Naive thymus-derived CD4-positive, alpha-beta T cell (primary cell): ENCODE measurements around the gene HHATL. TPM values are rescaled to one million over a fixed set of nuclear protein-coding genes. Genes with fewer than 3 reads are reported as not detected.

Experiments
- ATAC-seq: fragments of 150-1000 bp; cut with Tn5 transposase; 2 replicates; pipeline ENCODE4 v1.10.0; 2021; ENCODE audit warnings: mild to moderate bottlenecking, moderate library complexity
- CTCF ChIA-PET: fragments of 350-600 bp; sonication (Branson Sonifier 250); formaldehyde crosslinking; loops from one replicate; lab custom pipeline; 2021; ENCODE audit warnings: antibody characterized with exemption; lab: Charles Lee
- POLR2A ChIA-PET: fragments of 350-600 bp; sonication (Branson Sonifier 250); formaldehyde crosslinking; loops from one replicate; lab custom pipeline; 2021; ENCODE audit warnings: antibody characterized with exemption, inconsistent platforms; lab: Charles Lee
- DNase-seq, 9 donors: peaks; one replicate each; pipeline versions ENCODE4 v3.0.0 to v3.0.0-alpha.2; 2020 to 2022; ENCODE audit warnings: mixed read lengths in 1 of 9
- H3K27ac ChIP-seq: one replicate; pipeline ENCODE4 v1.7.0; 2013; ENCODE audit warnings: mild to moderate bottlenecking, low read depth, low read length, moderate library complexity
- H3K27me3 ChIP-seq, 2 donors: one replicate each; pipeline ENCODE4 v1.7.0; 2013; ENCODE audit warnings: low read length in 2 of 2, mild to moderate bottlenecking in 2 of 2, moderate library complexity in 2 of 2; ENCODE audit not compliant: control insufficient read depth in 2 of 2, insufficient read depth in 2 of 2
- H3K36me3 ChIP-seq, 3 experiments: 1 replicate in 2 of 3; 2 replicates in 1 of 3; pipeline ENCODE4 v1.7.0; 2013; ENCODE audit warnings: low read length in 3 of 3, mild to moderate bottlenecking in 3 of 3, moderate library complexity in 1 of 3; ENCODE audit not compliant: insufficient read depth in 3 of 3, control insufficient read depth in 2 of 3
- H3K4me1 ChIP-seq, 2 donors: one replicate each; pipeline ENCODE4 v1.7.0; 2013; ENCODE audit warnings: low read length in 2 of 2, mild to moderate bottlenecking in 2 of 2, moderate library complexity in 1 of 2; ENCODE audit not compliant: control insufficient read depth in 2 of 2, insufficient read depth in 2 of 2
- H3K4me3 ChIP-seq: 2 replicates; pipeline ENCODE4 v1.7.0; 2013; ENCODE audit warnings: mild to moderate bottlenecking, low read length
- H3K9me3 ChIP-seq, 3 experiments: 1 replicate in 2 of 3; 2 replicates in 1 of 3; pipeline ENCODE4 v1.7.0; 2013; ENCODE audit warnings: low read length in 3 of 3; ENCODE audit not compliant: control insufficient read depth in 2 of 3
- H3K27ac Mint-ChIP-seq, 9 donors: one replicate each; pipeline ENCODE4 v1.8.0; 2020 to 2022; ENCODE audit warnings: mixed read lengths in 9 of 9, mild to moderate bottlenecking in 8 of 9, moderate library complexity in 5 of 9, inconsistent platforms in 2 of 9
- H3K27me3 Mint-ChIP-seq, 5 donors: one replicate each; pipeline ENCODE4 v1.8.0; 2021 to 2022; ENCODE audit warnings: mixed read lengths in 5 of 5, mild to moderate bottlenecking in 1 of 5
- H3K36me3 Mint-ChIP-seq, 5 donors: one replicate each; pipeline ENCODE4 v1.8.0; 2020 to 2022; ENCODE audit warnings: mixed read lengths in 5 of 5, mild to moderate bottlenecking in 3 of 5, inconsistent platforms in 1 of 5
- H3K4me1 Mint-ChIP-seq, 7 donors: one replicate each; pipeline ENCODE4 v1.8.0; 2020 to 2022; ENCODE audit warnings: mixed read lengths in 7 of 7, mild to moderate bottlenecking in 3 of 7, inconsistent platforms in 1 of 7
- H3K4me3 Mint-ChIP-seq, 10 donors: one replicate each; pipeline ENCODE4 v1.8.0; 2020 to 2022; ENCODE audit warnings: mild to moderate bottlenecking in 10 of 10, mixed read lengths in 10 of 10, moderate library complexity in 6 of 10, inconsistent platforms in 2 of 10
- H3K9me3 Mint-ChIP-seq, 11 donors: one replicate each; pipeline ENCODE4 v1.8.0; 2020 to 2022; ENCODE audit warnings: mixed read lengths in 11 of 11, mild to moderate bottlenecking in 4 of 11, inconsistent platforms in 1 of 11, moderate library complexity in 1 of 11
- intact Hi-C, 2 donors: fragments of 100-400 bp; cut with micrococcal nuclease; formaldehyde crosslinking; loops; one replicate each; pipeline ENCODE4 v1.15.1; 2023
- polyA plus RNA-seq, 2 donors: library from polyadenylated mRNA; unstranded; fragments of 300-500 nt; fragmentation: Illumina TruSeq; gene quantifications; one replicate each; pipeline ENCODE4 v1.2.3, GENCODE V29; 2021
- total RNA-seq, 6 experiments: library from RNA in 5 of 6; stranded (reverse) in 5 of 6; gene quantifications; 1 replicate in 5 of 6; 2 replicates in 1 of 6; pipeline ENCODE4 v1.2.3 and lab custom pipeline; 2021 to 2026

The HHATL gene
- total and polyA plus RNA-seq, 7 experiments from 2014 or later, result not detected

GRCh38 chr3:42710323-42711021 lies 7.9 kb upstream of the HHATL start:
- Mint-ChIP-seq H3K4me1 (no peaks in the 10 kb centered on the region), H3K9me3 (no peaks in the 10 kb centered on the region), H3K27me3 (peaks cover 0 to 6% (median 0%) of the 10 kb centered on the region in 5 donors), H3K36me3 (peaks cover 0 to 3% (median 0%) of the 10 kb centered on the region in 5 donors), H3K4me3 (no peak overlapping the region), H3K27ac (no peak overlapping the region)
- H3K9me3 ChIP-seq, result no peaks in the 10 kb centered on the region
- POLR2A ChIA-PET, result no interaction called here
- H3K36me3 ChIP-seq, result no peaks in the 10 kb centered on the region
- intact Hi-C loops, result no loop called here
- H3K4me1 ChIP-seq, result no peaks in the 10 kb centered on the region
- ATAC-seq (no peak), DNase-seq (no peak)
- CTCF ChIA-PET, result no interaction called here
- no peaks in the 10 kb centered on the region for H3K27me3 ChIP-seq
- no peak overlapping the region for H3K4me3 ChIP-seq
- H3K27ac ChIP-seq, result no peak overlapping the region

DNA sequence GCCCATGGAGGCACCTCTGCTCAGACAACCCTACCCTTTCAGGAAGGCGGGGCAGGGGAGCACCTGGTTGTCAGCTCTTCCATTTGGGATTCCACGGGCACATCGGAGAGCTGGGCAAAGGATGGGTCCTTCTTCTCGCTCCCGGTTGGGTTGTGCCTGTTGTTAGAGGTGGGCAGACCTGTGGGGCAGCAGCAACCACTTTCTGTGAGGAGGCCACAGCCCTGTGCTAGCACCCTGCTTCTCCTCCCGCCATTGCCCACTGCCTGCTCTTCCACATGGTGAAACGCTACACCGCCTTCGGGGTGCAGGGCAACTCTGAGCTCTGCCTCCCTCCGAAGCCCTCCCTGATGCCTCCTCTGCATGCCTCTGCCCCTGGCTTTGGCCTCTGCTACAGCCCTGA lies 7.0 kb upstream of the HHATL start:
- H3K36me3 Mint-ChIP-seq, result peaks cover 0 to 3% (median 0%) of the 10 kb centered on the region in 5 donors
- Histone ChIP-seq H3K36me3 (no peaks in the 10 kb centered on the region), H3K27ac (no peak overlapping the region), H3K9me3 (no peaks in the 10 kb centered on the region), H3K4me1 (no peaks in the 10 kb centered on the region), H3K4me3 (no peak overlapping the region), H3K27me3 (no peaks in the 10 kb centered on the region)
- ChIA-PET POLR2A (no interaction called here), CTCF (no interaction called here)
- H3K4me3 Mint-ChIP-seq, result no peak overlapping the region
- no peak for DNase-seq
- peaks cover 0 to 6% (median 0%) of the 10 kb centered on the region in 5 donors for H3K27me3 Mint-ChIP-seq
- no peaks in the 10 kb centered on the region for H3K4me1 Mint-ChIP-seq
- intact Hi-C loops, result no loop called here
- no peaks in the 10 kb centered on the region for H3K9me3 Mint-ChIP-seq
- no peak overlapping the region for H3K27ac Mint-ChIP-seq
- ATAC-seq, result no peak

DNA sequence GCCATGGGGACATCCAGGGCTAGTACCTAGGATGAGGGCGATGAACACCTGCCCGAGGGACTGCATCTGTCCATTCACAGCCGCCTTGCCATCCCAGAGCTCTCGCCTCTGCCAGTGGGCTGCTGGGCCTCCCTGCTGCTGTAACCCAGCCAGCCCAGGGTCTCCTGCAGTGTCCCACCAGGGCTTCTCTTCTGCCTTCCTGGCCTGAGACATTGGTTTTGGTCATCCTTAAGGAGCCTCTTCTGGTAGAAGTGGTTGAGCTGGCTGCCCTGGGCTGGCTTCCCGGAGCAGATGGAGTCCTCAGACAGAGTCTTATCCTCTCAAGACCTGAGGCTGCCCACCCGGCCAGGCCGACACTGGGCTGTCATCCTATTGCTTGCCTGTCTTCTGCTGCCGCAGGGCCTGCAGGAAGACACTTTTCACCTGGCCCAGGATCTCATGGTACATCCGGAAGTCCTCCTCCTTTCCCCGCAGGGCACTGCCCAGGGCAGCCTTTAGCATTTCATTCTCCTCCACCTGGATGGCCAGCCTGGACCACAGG lies 6.1 kb upstream of the HHATL start:
- Histone ChIP-seq H3K27me3 (no peaks in the 10 kb centered on the region), H3K9me3 (no peaks in the 10 kb centered on the region), H3K4me3 (no peak overlapping the region), H3K27ac (no peak overlapping the region), H3K36me3 (no peaks in the 10 kb centered on the region), H3K4me1 (no peaks in the 10 kb centered on the region)
- ChIA-PET POLR2A (no interaction called here), CTCF (no interaction called here)
- intact Hi-C loops, result no loop called here
- peaks cover 0 to 3% (median 0%) of the 10 kb centered on the region in 5 donors for H3K36me3 Mint-ChIP-seq
- H3K4me3 Mint-ChIP-seq, result no peak overlapping the region
- ATAC-seq, result no peak
- DNase-seq, result no peak
- no peak overlapping the region for H3K27ac Mint-ChIP-seq
- no peaks in the 10 kb centered on the region for H3K9me3 Mint-ChIP-seq
- H3K27me3 Mint-ChIP-seq, result peaks cover 0 to 3% (median 0%) of the 10 kb centered on the region in 5 donors
- no peaks in the 10 kb centered on the region for H3K4me1 Mint-ChIP-seq

GRCh38 chr3:42707620-42708355 lies 5.2 kb upstream of the HHATL start:
- H3K27me3 Mint-ChIP-seq, result peaks cover 0 to 4% (median 0%) of the 10 kb centered on the region in 5 donors
- no peak overlapping the region for H3K27ac Mint-ChIP-seq
- no peaks in the 10 kb centered on the region for H3K36me3 ChIP-seq
- ATAC-seq (no peak), DNase-seq (no peak)
- ChIA-PET POLR2A (no interaction called here), CTCF (no interaction called here)
- H3K4me3 Mint-ChIP-seq, result no peak overlapping the region
- H3K27ac ChIP-seq, result no peak overlapping the region
- no peak overlapping the region for H3K4me3 ChIP-seq
- no peaks in the 10 kb centered on the region for H3K9me3 Mint-ChIP-seq
- H3K27me3 ChIP-seq, result no peaks in the 10 kb centered on the region
- H3K36me3 Mint-ChIP-seq, result peaks cover 0 to 3% (median 0%) of the 10 kb centered on the region in 5 donors
- H3K9me3 ChIP-seq, result no peaks in the 10 kb centered on the region
- H3K4me1 Mint-ChIP-seq, result no peaks in the 10 kb centered on the region
- intact Hi-C loops, result no loop called here
- H3K4me1 ChIP-seq, result no peaks in the 10 kb centered on the region

GRCh38 chr3:42706721-42707619 lies 4.4 kb upstream of the HHATL start:
- no peak overlapping the region for H3K27ac Mint-ChIP-seq
- DNase-seq, result no peak
- Histone ChIP-seq H3K4me1 (no peaks in the 10 kb centered on the region), H3K27ac (no peak overlapping the region), H3K36me3 (no peaks in the 10 kb centered on the region), H3K27me3 (no peaks in the 10 kb centered on the region), H3K9me3 (no peaks in the 10 kb centered on the region), H3K4me3 (no peak overlapping the region)
- H3K9me3 Mint-ChIP-seq, result no peaks in the 10 kb centered on the region
- H3K27me3 Mint-ChIP-seq, result peaks cover 0 to 4% (median 0%) of the 10 kb centered on the region in 5 donors
- no peak overlapping the region for H3K4me3 Mint-ChIP-seq
- no peaks in the 10 kb centered on the region for H3K4me1 Mint-ChIP-seq
- no peak for ATAC-seq
- ChIA-PET CTCF (no interaction called here), POLR2A (no interaction called here)
- intact Hi-C loops, result no loop called here
- peaks cover 0 to 3% (median 0%) of the 10 kb centered on the region in 5 donors for H3K36me3 Mint-ChIP-seq

- POLR2A ChIA-PET, result no interaction called here
- peaks cover 0 to 3% (median 0%) of the 10 kb centered on the region in 7 donors for H3K4me1 Mint-ChIP-seq
These were observed 3.5 kb upstream of the HHATL start for GRCh38 chr3:42705962-42706585.

More at GRCh38 chr3:42705962-42706585, 3.5 kb upstream of the HHATL start:
- Histone ChIP-seq H3K36me3 (no peaks in the 10 kb centered on the region), H3K4me3 (no peak overlapping the region), H3K9me3 (no peaks in the 10 kb centered on the region), H3K27ac (no peak overlapping the region), H3K27me3 (no peaks in the 10 kb centered on the region), H3K4me1 (no peaks in the 10 kb centered on the region)
- intact Hi-C loops, result no loop called here
- Mint-ChIP-seq H3K27ac (no peak overlapping the region), H3K36me3 (peaks cover 0 to 3% (median 0%) of the 10 kb centered on the region in 5 donors), H3K27me3 (peaks cover 0 to 6% (median 0%) of the 10 kb centered on the region in 5 donors), H3K4me3 (no peak overlapping the region), H3K9me3 (no peaks in the 10 kb centered on the region)
- ATAC-seq, result no peak
- CTCF ChIA-PET, result no interaction called here
- no peak for DNase-seq
